ENCODE measurements around the gene KLF3. TPM values are rescaled to one million over a fixed set of nuclear protein-coding genes. Genes with fewer than 3 reads are reported as not detected.

Gene KLF3
- total and polyA plus RNA-seq, 2 of the 8 experiments (the other 6 are each of a cell fraction or from before 2014, with no cell fraction given), result 8.0 to 14.9 TPM

DNA sequence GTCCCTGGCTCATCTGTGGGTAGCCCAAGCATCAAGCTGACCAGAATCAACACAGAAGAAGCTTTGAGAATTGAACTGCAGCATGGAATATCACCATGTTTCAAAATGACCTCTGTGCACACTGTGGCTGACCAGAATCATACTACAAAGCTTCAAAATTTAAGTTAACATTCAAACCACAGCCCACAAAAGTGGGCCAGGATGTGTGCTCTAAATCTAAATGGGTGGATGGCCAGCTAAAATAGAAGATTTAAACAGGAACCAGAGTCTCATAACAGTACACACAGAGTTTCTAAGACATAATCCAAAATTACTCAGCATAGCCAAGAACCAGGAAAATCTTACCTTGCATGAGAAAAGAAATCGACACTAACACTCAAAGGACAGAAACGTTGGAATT is 46.1 kb downstream of the KLF3 start:
- no peak overlapping the region for H3K56ac ChIP-seq (replicated peaks; ENCODE audit: insufficient read length, low read depth, low read length)
- 90% methylated on average over 2 of the region's 2 CpGs; no CpG with 5 or more reads in 1 of the 2 experiments for WGBS, 2 experiments (ENCODE audit: extremely low coverage in 1 of 2, insufficient coverage in 1 of 2, insufficient read length in 1 of 2, insufficient replicate concordance in 2 of 2, low coverage in 1 of 2, low lambda C conversion rate in 2 of 2, missing lambda C conversion rate in 1 of 2)
- H3K79me1 ChIP-seq (ENCODE audit: low read depth, low read length), result no peaks in the 10 kb centered on the region
- H4K8ac ChIP-seq (ENCODE audit: extremely low read depth, insufficient read depth, low read length), result no peak overlapping the region
- no peak overlapping the region for H3K4me2 ChIP-seq (ENCODE audit: insufficient read depth in 1 of 2, low read depth in 2 of 2, low read length in 2 of 2)
- no peak overlapping the region for H2BK15ac ChIP-seq (ENCODE audit: low read length)
- H2BK5ac ChIP-seq (ENCODE audit: low read depth, low read length), result no peak overlapping the region
- ChIA-PET CTCF (ENCODE audit: partially characterized antibody) (interaction anchor here (1.7 kb wide), 1 partner anchor 19 kb away, joined by 3 read pairs; no protein-coding TSS in a partner anchor), POLR2A (ENCODE audit: partially characterized antibody) (no interaction called here)
- no peaks in the 10 kb centered on the region for H3K23me2 ChIP-seq (ENCODE audit: low read depth, low read length)
- H3K4ac ChIP-seq (replicated peaks; ENCODE audit: insufficient read length, low read depth, low read length), result no peak overlapping the region
- H4K20me1 ChIP-seq (replicated peaks in 1 of 2; ENCODE audit: control insufficient read depth in 1 of 2, insufficient read depth in 2 of 2, low read length in 2 of 2), result no peaks in the 10 kb centered on the region
- no peak overlapping the region for H3K23ac ChIP-seq (ENCODE audit: insufficient read length)
- H3K27me3 ChIP-seq (replicated peaks in 1 of 4; ENCODE audit: control insufficient read depth in 3 of 4, extremely low read depth in 1 of 4, insufficient read depth in 3 of 4, low read length in 3 of 4), result no peaks in the 10 kb centered on the region
- H3K27ac ChIP-seq (ENCODE audit: low read depth, low read length), result no peak overlapping the region
- no peak overlapping the region for H2BK12ac ChIP-seq (ENCODE audit: low read depth, low read length)
- no peaks in the 10 kb centered on the region for H3K4me1 ChIP-seq (replicated peaks in 1 of 4; ENCODE audit: control insufficient read depth in 3 of 4, insufficient read depth in 4 of 4, low read length in 3 of 4)
- no peak overlapping the region for H4K5ac ChIP-seq (ENCODE audit: insufficient read length, low read depth, low read length)
- no peak overlapping the region for H2AK5ac ChIP-seq (ENCODE audit: low read depth, low read length)
- no peaks in the 10 kb centered on the region for H3K79me2 ChIP-seq (ENCODE audit: control insufficient read depth in 1 of 2, insufficient read depth in 2 of 2, low read length in 2 of 2)
- no peak overlapping the region for H3K9ac ChIP-seq (replicated peaks in 1 of 4; ENCODE audit: extremely low read depth in 1 of 4, low read depth in 3 of 4, low read length in 3 of 4)
- H3K14ac ChIP-seq (ENCODE audit: insufficient read length), result no peak overlapping the region
- no peak overlapping the region for H4K91ac ChIP-seq (replicated peaks; ENCODE audit: insufficient read length, low read length)
- no peak overlapping the region for H3K4me3 ChIP-seq (ENCODE audit: extremely low read depth in 1 of 4, insufficient read depth in 2 of 4, low read depth in 3 of 4, low read length in 4 of 4)
- no peak overlapping the region for H3K18ac ChIP-seq (ENCODE audit: extremely low read depth, low read length)
- no peak for DNase-seq (ENCODE audit: low read depth in 1 of 2, low spot score in 2 of 2)
- H3K36me3 ChIP-seq (ENCODE audit: control insufficient read depth in 2 of 4, insufficient read depth in 4 of 4, low read length in 3 of 4), result no peaks in the 10 kb centered on the region
- no peak overlapping the region for H2AFZ ChIP-seq (ENCODE audit: low read length)
- no peak overlapping the region for H2BK120ac ChIP-seq (replicated peaks; ENCODE audit: low read depth, low read length)
- no peak for FAIRE-seq
- H2BK20ac ChIP-seq (ENCODE audit: low read length), result no peak overlapping the region
- H3K9me3 ChIP-seq (ENCODE audit: insufficient read depth in 2 of 2, low read depth in 1 of 2, low read length in 1 of 2), result no peaks in the 10 kb centered on the region
- no peak for TF ChIP-seq PHF8 (conservative IDR thresholded peaks at IDR 0.05; ENCODE audit: low read depth, low read length)
- no peak for TF ChIP-seq BCL11A (IDR thresholded peaks at IDR 0.05; ENCODE audit: low read depth in 2 of 2, low read length in 2 of 2)
- TF ChIP-seq RNF2 (IDR thresholded peaks at IDR 0.05; ENCODE audit: borderline replicate concordance, low read depth, low read length, missing control alignments, poor library complexity, severe bottlenecking), result no peak
- TF ChIP-seq GABPA (IDR thresholded peaks at IDR 0.05; ENCODE audit: borderline replicate concordance, insufficient read depth, low read length), result no peak
- no peak for TF ChIP-seq TAF7 (optimal IDR thresholded peaks at IDR 0.05; ENCODE audit: borderline replicate concordance, low read depth, low read length)
- TF ChIP-seq SIN3A (conservative IDR thresholded peaks at IDR 0.05 in 1 of 2, IDR thresholded peaks at IDR 0.05 in 1 of 2; ENCODE audit: low read depth in 1 of 2, low read length in 2 of 2), result no peak
- TF ChIP-seq CEBPB (IDR thresholded peaks at IDR 0.05; ENCODE audit: low read depth, low read length), result no peak
- TF ChIP-seq JUND (IDR thresholded peaks at IDR 0.05; ENCODE audit: low read length), result no peak
- TF ChIP-seq NANOG (IDR thresholded peaks at IDR 0.05; ENCODE audit: insufficient read depth, low read depth, low read length, poor library complexity, severe bottlenecking), result no peak
- TF ChIP-seq TAF1 (IDR thresholded peaks at IDR 0.05; ENCODE audit: low read depth, low read length), result no peak
- TF ChIP-seq, protein P1, sequence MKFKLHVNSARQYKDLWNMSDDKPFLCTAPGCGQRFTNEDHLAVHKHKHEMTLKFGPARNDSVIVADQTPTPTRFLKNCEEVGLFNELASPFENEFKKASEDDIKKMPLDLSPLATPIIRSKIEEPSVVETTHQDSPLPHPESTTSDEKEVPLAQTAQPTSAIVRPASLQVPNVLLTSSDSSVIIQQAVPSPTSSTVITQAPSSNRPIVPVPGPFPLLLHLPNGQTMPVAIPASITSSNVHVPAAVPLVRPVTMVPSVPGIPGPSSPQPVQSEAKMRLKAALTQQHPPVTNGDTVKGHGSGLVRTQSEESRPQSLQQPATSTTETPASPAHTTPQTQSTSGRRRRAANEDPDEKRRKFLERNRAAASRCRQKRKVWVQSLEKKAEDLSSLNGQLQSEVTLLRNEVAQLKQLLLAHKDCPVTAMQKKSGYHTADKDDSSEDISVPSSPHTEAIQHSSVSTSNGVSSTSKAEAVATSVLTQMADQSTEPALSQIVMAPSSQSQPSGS (IDR thresholded peaks at IDR 0.05; ENCODE audit: low read length), result no peak
- TF ChIP-seq CHD1 (IDR thresholded peaks at IDR 0.05; ENCODE audit: low read depth, low read length), result no peak
